Adrenal gland (tissue), 12 donors: Measurements from ENCODE around the gene CCDC146. TPM values are rescaled to one million over a fixed set of nuclear protein-coding genes. Genes with fewer than 3 reads are reported as not detected.

Experiments
- DNase-seq, 7 donors: peaks; one replicate each; pipeline ENCODE4 v3.0.0-alpha.2; 2019 to 2020
- H3K27ac ChIP-seq, 5 donors: fragments of 200-600 bp; sonication (generic) in 4 of 5; 1 replicate in 3 of 5; 2 replicates in 2 of 5; pipeline versions ENCODE4 v1.5.1 to v1.8.0; 2016 to 2020; ENCODE audit warnings: mild to moderate bottlenecking in 1 of 5
- H3K27me3 ChIP-seq: fragments of 200-600 bp; 2 replicates; pipeline ENCODE4 v1.8.0; 2021
- H3K36me3 ChIP-seq, 2 donors: fragments of 200-600 bp; replicated peaks in 1 of 2; 1 replicate in 1 of 2; 2 replicates in 1 of 2; pipeline versions ENCODE4 v1.5.1 to v1.8.0; 2018 to 2022
- H3K4me1 ChIP-seq, 2 donors: fragments of 200-600 bp; replicated peaks in 1 of 2; 1 replicate in 1 of 2; 2 replicates in 1 of 2; pipeline versions ENCODE4 v1.5.1 to v1.8.0; 2018 to 2021
- H3K4me3 ChIP-seq, 4 donors: fragments of 200-600 bp; sonication (generic) in 3 of 4; one replicate each; pipeline ENCODE4 v1.5.1; 2016 to 2018
- H3K9me3 ChIP-seq, 3 donors: fragments of 200-600 bp; sonication (generic) in 1 of 3; replicated peaks in 1 of 3; 1 replicate in 2 of 3; 2 replicates in 1 of 3; pipeline versions ENCODE4 v1.5.1 to v1.8.0; 2016 to 2021
- CTCF ChIP-seq, 6 experiments: fragments of 450-650 bp in 4 of 6; fragments of 200-600 bp in 2 of 6; sonication (generic) in 1 of 6; IDR thresholded peaks; 1 replicate in 5 of 6; 2 replicates in 1 of 6; pipeline versions ENCODE4 v1.5.1 to v1.8.0; 2016 to 2021; ENCODE audit warnings: antibody characterized with exemption in 6 of 6, mild to moderate bottlenecking in 2 of 6, moderate library complexity in 1 of 6
- POLR2A ChIP-seq, 2 donors: fragments of 450-650 bp; IDR thresholded peaks; one replicate each; pipeline ENCODE4 v1.6.1; 2017; ENCODE audit warnings: antibody characterized with exemption in 2 of 2, mild to moderate bottlenecking in 2 of 2, moderate library complexity in 1 of 2
- WGBS, 4 donors: extraction: QIAGEN DNeasy Blood & Tissue Kit in 2 of 4; methylation state at CpG; one replicate each; pipeline versions ENCODE4 v1.1.5 to v1.1.7; 2013 to 2017; 5-methylcytosine and 5-hydroxymethylcytosine counted together
- intact Hi-C, 2 donors: fragments of 100-400 bp; cut with DNase I; formaldehyde crosslinking; loops; one replicate each; pipeline versions ENCODE4 v1.14.1 to v1.15.0; 2022 to 2023
- polyA plus RNA-seq, 3 donors: library from polyadenylated mRNA; stranded (reverse); fragments of 200-250 nt in 2 of 3; fragments of 350-450 nt in 1 of 3; fragmentation: Illumina TruSeq in 1 of 3; extraction: RNeasy Lipid Tissue Mini Kit (QIAGEN cat#74804) in 1 of 3; gene quantifications; one replicate each; pipeline ENCODE4 v1.2.3, GENCODE V29; 2013 to 2014
- total RNA-seq, 9 donors: library from RNA; depleted of rRNA in 4 of 9; stranded (reverse); fragments of >200 nt in 4 of 9; fragments of 120-200 nt in 1 of 9; fragmentation: NEBNext Ultra II Directional in 1 of 9; extraction: Animal tissue kit (Norgen Biotek cat#: 25700) in 1 of 9; gene quantifications; one replicate each; pipeline versions ENCODE4 v1.1.0 to v1.2.4, GENCODE V29; 2013 to 2023
- donor health status: healthy with polysubstance abuse.
- donor health status: Bipolar disorder and iron deficiency.
- donor health status: DM: yes; HTN: yes; CAD: no.
- donor health status: DM: no; HTN: no; CAD: no.
- donor health status: DM: no; HTN: no; CAD: no.
- donor health status: DM: yes; HTN: yes; CAD: no.

The CCDC146 gene
- total and polyA plus RNA-seq, 12 donors, result 0.79 to 8.7 (median 5.1) TPM

- H3K27ac ChIP-seq, result peak overlapping the region in 2 of 5 donors; percentile 15 to 29
- DNase-seq, result peak in 6 of 7 donors; percentile 39 to 76 (median 54)
- peaks cover 16 to 32% of the 10 kb centered on the region in 2 donors for H3K4me1 ChIP-seq
- WGBS, 4 donors, result 52 to 60% (median 54%) methylated on average over 11 to 12 of the region's 12 CpGs
- no peak overlapping the region for H3K4me3 ChIP-seq
- intact Hi-C loops, result loop anchor here in 1 of 2 donors (10.0 kb wide), 1 partner anchor 82 kb away; no protein-coding TSS in a partner anchor
- H3K36me3 ChIP-seq, result no peaks in the 10 kb centered on the region
- H3K9me3 ChIP-seq, result no peaks in the 10 kb centered on the region
- no peak for TF ChIP-seq CTCF (IDR thresholded peaks at IDR 0.05)
- no peak for TF ChIP-seq POLR2A (IDR thresholded peaks at IDR 0.05)
- H3K27me3 ChIP-seq, result no peaks in the 10 kb centered on the region
These were observed 204.9 kb downstream of the CCDC146 start for GRCh38 chr7:77327067-77327931.

GRCh38 chr7:77327932-77328628 lies 205.7 kb downstream of the CCDC146 start:
- no peaks in the 10 kb centered on the region for H3K9me3 ChIP-seq
- no peaks in the 10 kb centered on the region for H3K36me3 ChIP-seq
- WGBS, 4 donors, result 23 to 28% (median 25%) methylated on average over 4 to 6 of the region's 6 CpGs
- peak overlapping the region in 3 of 5 donors; percentile 29 to 43 (median 34) for H3K27ac ChIP-seq
- DNase-seq, result peak in 4 of 7 donors; percentile 23 to 61 (median 30)
- no peak overlapping the region for H3K4me3 ChIP-seq
- H3K4me1 ChIP-seq, result peaks cover 16 to 32% of the 10 kb centered on the region in 2 donors
- H3K27me3 ChIP-seq, result no peaks in the 10 kb centered on the region
- TF ChIP-seq CTCF (IDR thresholded peaks at IDR 0.05) (no peak), POLR2A (IDR thresholded peaks at IDR 0.05) (no peak)
- intact Hi-C loops, result loop anchor here in 1 of 2 donors (10.0 kb wide), 1 partner anchor 83 kb away; no protein-coding TSS in a partner anchor

- 8 to 15% (median 9%) methylated on average over 1 of the region's 1 CpG for whole genome bisulfite sequencing, 4 donors
These were observed 206.3 kb downstream of the CCDC146 start for GRCh38 chr7:77328669-77329068.

More at GRCh38 chr7:77328669-77329068, 206.3 kb downstream of the CCDC146 start:
- peaks cover 16 to 32% of the 10 kb centered on the region in 2 donors for H3K4me1 ChIP-seq
- H3K4me3 ChIP-seq, result no peak overlapping the region
- DNase-seq, result no peak
- intact Hi-C loops, result loop anchor here in 1 of 2 donors (10.0 kb wide), 1 partner anchor 84 kb away; no protein-coding TSS in a partner anchor
- no peaks in the 10 kb centered on the region for H3K9me3 ChIP-seq
- H3K27ac ChIP-seq, result peak overlapping the region in 3 of 5 donors; percentile 29 to 43 (median 34)
- no peaks in the 10 kb centered on the region for H3K36me3 ChIP-seq
- no peaks in the 10 kb centered on the region for H3K27me3 ChIP-seq
- TF ChIP-seq CTCF (IDR thresholded peaks at IDR 0.05) (no peak), POLR2A (IDR thresholded peaks at IDR 0.05) (no peak)
